ENCODE measurements around the gene HECTD4.

DNA sequence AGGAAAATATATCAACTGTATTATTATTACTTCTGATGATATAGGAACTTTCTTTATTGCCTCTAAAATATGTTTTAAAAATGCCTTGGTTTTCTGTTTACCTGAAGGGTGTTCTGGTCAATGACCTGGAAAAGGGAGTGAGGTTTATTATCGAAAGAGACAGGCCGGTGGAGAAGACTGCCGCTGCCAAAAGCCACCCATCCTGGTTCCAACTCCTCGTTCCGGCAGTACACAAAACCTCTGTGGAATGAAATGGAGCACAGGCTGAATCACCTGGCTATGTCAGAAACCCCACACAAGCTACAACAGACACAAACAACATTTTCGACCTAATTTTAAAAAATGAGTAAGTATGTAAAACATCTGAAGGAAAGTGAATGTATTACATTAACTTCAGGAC, 73.6 kb downstream of the HECTD4 start:
- TF ChIP-seq CTCF (IDR thresholded peaks at IDR 0.05) (no peak), POLR2A (IDR thresholded peaks at IDR 0.05) (no peak)

Measured in body of pancreas (tissue), 4 donors.